Renal pelvis (tissue), 4 donors: ENCODE results near the gene PPIG. TPM values are rescaled to one million over a fixed set of nuclear protein-coding genes. Genes with fewer than 3 reads are reported as not detected.
"Not testable (repeated sequence)": the region's sequence is repeated elsewhere in the genome, so short reads cannot be mapped to it uniquely, and the experiment has no call there.

ENCODE experiments used
- DNase-seq: peaks from one replicate; pipeline ENCODE4 v3.0.0-alpha.2; 2013
- polyA plus RNA-seq, 3 donors: library from polyadenylated mRNA; unstranded; fragments of 120-200 nt; gene quantifications; one replicate each; pipeline ENCODE4 v1.2.1, GENCODE V29; 2013; ENCODE audit not compliant: insufficient read length in 3 of 3

Gene PPIG
- polyA plus RNA-seq, 3 donors: 85.5 to 96.3 (median 93.3) TPM

- DNase-seq: no peak
Measured at GRCh38 chr2:169659320-169659719, 75.2 kb downstream of the PPIG start.

GRCh38 chr2:169661265-169661664, 77.1 kb downstream of the PPIG start:
- DNase-seq: no peak

GRCh38 chr2:169662744-169663143, 78.6 kb downstream of the PPIG start:
- no peak for DNase-seq

GRCh38 chr2:169663247-169663646, 79.1 kb downstream of the PPIG start:
- DNase-seq: no peak

GRCh38 chr2:169664600-169664977, 80.4 kb downstream of the PPIG start:
- DNase-seq: no peak

- no peak for DNase-seq
Measured at GRCh38 chr2:169664978-169665930, 81.1 kb downstream of the PPIG start.

GRCh38 chr2:169667583-169667982, 83.4 kb downstream of the PPIG start:
- no peak for DNase-seq

GRCh38 chr2:169670215-169670651, 86.1 kb downstream of the PPIG start:
- no peak for DNase-seq

GRCh38 chr2:169670937-169671336, 86.8 kb downstream of the PPIG start:
- no peak for DNase-seq

- DNase-seq: no peak
Measured at GRCh38 chr2:169672406-169672805, 88.3 kb downstream of the PPIG start.

- no peak for DNase-seq
Measured at GRCh38 chr2:169673106-169673505, 89.0 kb downstream of the PPIG start.

GRCh38 chr2:169673921-169674320, 89.8 kb downstream of the PPIG start:
- no peak for DNase-seq

GRCh38 chr2:169676357-169676756, 92.2 kb downstream of the PPIG start:
- no peak for DNase-seq

GRCh38 chr2:169676850-169677249, 92.7 kb downstream of the PPIG start:
- no peak for DNase-seq

GRCh38 chr2:169683054-169683424, 98.9 kb downstream of the PPIG start:
- DNase-seq: no peak

GRCh38 chr2:169683425-169684134, 99.4 kb downstream of the PPIG start:
- DNase-seq: no peak

GRCh38 chr2:169684135-169684565, 100.0 kb downstream of the PPIG start:
- DNase-seq: no peak

- DNase-seq: not testable (repeated sequence)
Measured at GRCh38 chr2:169684712-169685111, 100.6 kb downstream of the PPIG start.

- DNase-seq: not testable (repeated sequence)
Measured at GRCh38 chr2:169686825-169687224, 102.7 kb downstream of the PPIG start.

GRCh38 chr2:169687943-169688342, 103.8 kb downstream of the PPIG start:
- not testable (repeated sequence) for DNase-seq

- no peak for DNase-seq
Measured at GRCh38 chr2:169690958-169691357, 106.8 kb downstream of the PPIG start.
